ENCODE results near the gene HPS1.

Gene HPS1

GRCh38 chr10:98414578-98414931 is 32.2 kb downstream of the HPS1 start:
- no peak for DNase-seq
- Histone ChIP-seq H3K27me3 (ENCODE audit: insufficient read depth, low read depth, severe bottlenecking) (no peaks in the 10 kb centered on the region), H3K4me3 (ENCODE audit: low read depth, low read length) (no peak overlapping the region), H3K9me3 (ENCODE audit: severe bottlenecking) (no peaks in the 10 kb centered on the region), H3K36me3 (no peaks in the 10 kb centered on the region), H3K27ac (no peak overlapping the region)
- no peak for TF ChIP-seq CTCF (IDR thresholded peaks at IDR 0.05; ENCODE audit: low read depth, low read length)

- H3K27ac ChIP-seq: no peak overlapping the region
- no peaks in the 10 kb centered on the region for H3K36me3 ChIP-seq
- no peak for TF ChIP-seq CTCF (IDR thresholded peaks at IDR 0.05; ENCODE audit: low read depth, low read length)
- DNase-seq: no peak
- H3K27me3 ChIP-seq (ENCODE audit: insufficient read depth, low read depth, severe bottlenecking): no peaks in the 10 kb centered on the region
- H3K4me3 ChIP-seq (ENCODE audit: low read depth, low read length): no peak overlapping the region
- H3K9me3 ChIP-seq (ENCODE audit: severe bottlenecking): no peaks in the 10 kb centered on the region
These were observed 35.0 kb downstream of the HPS1 start for GRCh38 chr10:98411768-98412167.

- Histone ChIP-seq H3K4me3 (ENCODE audit: low read depth, low read length) (no peak overlapping the region), H3K36me3 (no peaks in the 10 kb centered on the region), H3K27me3 (ENCODE audit: insufficient read depth, low read depth, severe bottlenecking) (no peaks in the 10 kb centered on the region), H3K9me3 (ENCODE audit: severe bottlenecking) (no peaks in the 10 kb centered on the region), H3K27ac (no peak overlapping the region)
- TF ChIP-seq CTCF (IDR thresholded peaks at IDR 0.05; ENCODE audit: low read depth, low read length): no peak
- DNase-seq: no peak
These were observed 35.6 kb downstream of the HPS1 start for GRCh38 chr10:98411166-98411565.

GRCh38 chr10:98410759-98411158 is 36.0 kb downstream of the HPS1 start:
- no peak for DNase-seq
- no peaks in the 10 kb centered on the region for H3K9me3 ChIP-seq (ENCODE audit: severe bottlenecking)
- TF ChIP-seq CTCF (IDR thresholded peaks at IDR 0.05; ENCODE audit: low read depth, low read length): no peak
- H3K4me3 ChIP-seq (ENCODE audit: low read depth, low read length): no peak overlapping the region
- no peaks in the 10 kb centered on the region for H3K36me3 ChIP-seq
- H3K27me3 ChIP-seq (ENCODE audit: insufficient read depth, low read depth, severe bottlenecking): no peaks in the 10 kb centered on the region
- no peak overlapping the region for H3K27ac ChIP-seq

- Histone ChIP-seq H3K27ac (no peak overlapping the region), H3K27me3 (ENCODE audit: insufficient read depth, low read depth, severe bottlenecking) (no peaks in the 10 kb centered on the region), H3K4me3 (ENCODE audit: low read depth, low read length) (no peak overlapping the region), H3K9me3 (ENCODE audit: severe bottlenecking) (no peaks in the 10 kb centered on the region), H3K36me3 (no peaks in the 10 kb centered on the region)
- TF ChIP-seq CTCF (IDR thresholded peaks at IDR 0.05; ENCODE audit: low read depth, low read length): no peak
- DNase-seq: no peak
These were observed 36.5 kb downstream of the HPS1 start for GRCh38 chr10:98410135-98410743.

GRCh38 chr10:98408799-98409198 is 37.9 kb downstream of the HPS1 start:
- no peaks in the 10 kb centered on the region for H3K27me3 ChIP-seq (ENCODE audit: insufficient read depth, low read depth, severe bottlenecking)
- TF ChIP-seq CTCF (IDR thresholded peaks at IDR 0.05; ENCODE audit: low read depth, low read length): no peak
- no peaks in the 10 kb centered on the region for H3K9me3 ChIP-seq (ENCODE audit: severe bottlenecking)
- no peaks in the 10 kb centered on the region for H3K36me3 ChIP-seq
- no peak overlapping the region for H3K4me3 ChIP-seq (ENCODE audit: low read depth, low read length)
- DNase-seq: no peak
- H3K27ac ChIP-seq: no peak overlapping the region

Data from WERI-Rb-1 (cell line).